KMS-11 (cell line): ENCODE measurements around the gene APEX2.
"Not testable (repeated sequence)": the region's sequence is repeated elsewhere in the genome, so short reads cannot be mapped to it uniquely, and the experiment has no call there.

Source experiments
- H2AFZ ChIP-seq: fragments of 200-600 bp; sonication (generic); 2 replicates; pipeline ENCODE4 v1.6.1; 2016; ENCODE audit warnings: antibody characterized with exemption, mixed run types, low read depth
- H3K27ac ChIP-seq: fragments of 200-600 bp; sonication (generic); 2 replicates; pipeline ENCODE4 v1.6.1; 2016; ENCODE audit warnings: mild to moderate bottlenecking, mixed run types
- H3K27me3 ChIP-seq: fragments of 200-600 bp; sonication (generic); 2 replicates; pipeline ENCODE4 v1.6.1; 2017; ENCODE audit warnings: mild to moderate bottlenecking, low read depth, mixed run types, moderate library complexity; ENCODE audit not compliant: insufficient read depth
- H3K36me3 ChIP-seq: fragments of 200-600 bp; sonication (generic); 2 replicates; pipeline ENCODE4 v1.6.1; 2017; ENCODE audit warnings: mild to moderate bottlenecking, mixed run types; ENCODE audit not compliant: insufficient read depth
- H3K4me1 ChIP-seq: fragments of 200-600 bp; sonication (generic); 2 replicates; pipeline ENCODE4 v1.6.1; 2016; ENCODE audit warnings: mild to moderate bottlenecking, low read depth, mixed run types; ENCODE audit not compliant: poor library complexity, severe bottlenecking
- H3K4me2 ChIP-seq: fragments of 200-600 bp; sonication (generic); 2 replicates; pipeline ENCODE4 v1.7.0; 2016; ENCODE audit warnings: mild to moderate bottlenecking, mixed run types
- H3K4me3 ChIP-seq: fragments of 200-600 bp; sonication (generic); IDR thresholded peaks from 2 replicates; pipeline ENCODE4 v1.6.1; 2017; ENCODE audit warnings: low read depth, low read length, mixed read lengths; ENCODE audit not compliant: insufficient read depth
- H3K79me2 ChIP-seq: fragments of 200-600 bp; sonication (generic); 2 replicates; pipeline ENCODE4 v1.6.1; 2016; ENCODE audit warnings: low read depth, mixed run types; ENCODE audit not compliant: insufficient read depth
- H3K9ac ChIP-seq: fragments of 200-600 bp; sonication (generic); 2 replicates; pipeline ENCODE4 v1.6.1; 2016; ENCODE audit warnings: mild to moderate bottlenecking, mixed run types
- H4K20me1 ChIP-seq: fragments of 200-600 bp; sonication (generic); 2 replicates; pipeline ENCODE4 v1.6.1; 2016; ENCODE audit warnings: mild to moderate bottlenecking, mixed run types; ENCODE audit not compliant: insufficient read depth
- CTCF ChIP-seq: fragments of 200-600 bp; sonication (generic); conservative IDR thresholded peaks from 2 replicates; pipeline ENCODE4 v1.6.1; 2017; ENCODE audit warnings: low read depth, mild to moderate bottlenecking, antibody characterized with exemption, low read length, moderate library complexity, mixed read lengths

The APEX2 gene

GRCh38 chrX:54977387-54977786 lies 22.8 kb upstream of the APEX2 start:
- TF ChIP-seq CTCF = no peak
- no peaks in the 10 kb centered on the region for H3K27me3 ChIP-seq
- H3K9ac ChIP-seq = no peak overlapping the region
- H4K20me1 ChIP-seq = no peaks in the 10 kb centered on the region
- H3K4me3 ChIP-seq = no peak overlapping the region
- no peak overlapping the region for H3K4me2 ChIP-seq
- no peaks in the 10 kb centered on the region for H3K36me3 ChIP-seq
- peaks cover 16% of the 10 kb centered on the region for H3K4me1 ChIP-seq
- H2AFZ ChIP-seq = no peak overlapping the region
- H3K79me2 ChIP-seq = no peaks in the 10 kb centered on the region
- H3K27ac ChIP-seq = no peak overlapping the region

DNA sequence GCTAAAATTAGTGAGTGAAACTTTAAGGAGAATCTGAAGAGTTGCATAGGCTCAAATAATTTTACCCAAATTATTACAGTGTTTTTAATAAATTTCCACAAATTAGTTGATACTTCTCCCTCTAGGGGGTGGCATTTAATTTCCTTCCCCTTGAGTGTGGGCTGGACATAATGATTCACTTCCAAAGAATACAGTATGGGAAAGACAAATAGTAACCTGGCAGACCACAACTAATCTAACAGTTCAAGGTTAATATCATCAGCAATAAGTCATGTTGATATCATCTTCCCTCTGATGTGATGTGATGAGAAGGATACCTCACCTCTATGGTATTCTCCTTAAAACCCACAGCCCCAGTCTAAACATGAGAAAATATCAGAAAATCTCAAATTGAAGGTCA lies 21.7 kb upstream of the APEX2 start:
- no peaks in the 10 kb centered on the region for H3K27me3 ChIP-seq
- H3K36me3 ChIP-seq = no peaks in the 10 kb centered on the region

DNA sequence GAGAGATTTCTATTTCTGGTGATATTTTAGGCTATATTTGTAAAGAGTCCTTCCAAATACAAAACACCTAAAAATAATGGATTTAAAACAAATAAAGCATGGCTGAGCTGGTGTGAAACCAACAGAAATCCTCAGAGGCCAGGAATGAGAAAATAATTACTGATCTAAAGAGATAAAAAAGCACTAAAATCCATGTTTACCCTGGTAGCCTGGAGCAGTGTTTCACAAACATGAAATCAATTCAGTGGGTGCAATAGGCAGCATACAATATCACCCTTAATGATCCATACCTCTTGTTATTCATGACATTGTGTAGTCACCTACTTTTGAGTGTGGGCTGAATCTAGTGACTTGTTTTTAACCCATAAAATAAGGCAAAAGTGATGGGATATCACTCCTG lies 20.7 kb upstream of the APEX2 start:
- Histone ChIP-seq H3K9ac (no peak overlapping the region), H3K4me2 (no peak overlapping the region)

More for the DNA sequence above, 21.7 kb upstream of the APEX2 start:
- H2AFZ ChIP-seq = no peak overlapping the region
- no peak overlapping the region for H3K9ac ChIP-seq
- H3K4me3 ChIP-seq = no peak overlapping the region
- H3K4me2 ChIP-seq = no peak overlapping the region
- no peaks in the 10 kb centered on the region for H3K79me2 ChIP-seq
- H3K27ac ChIP-seq = no peak overlapping the region
- no peak for TF ChIP-seq CTCF
- H3K4me1 ChIP-seq = peaks cover 16% of the 10 kb centered on the region
- H4K20me1 ChIP-seq = no peaks in the 10 kb centered on the region

DNA sequence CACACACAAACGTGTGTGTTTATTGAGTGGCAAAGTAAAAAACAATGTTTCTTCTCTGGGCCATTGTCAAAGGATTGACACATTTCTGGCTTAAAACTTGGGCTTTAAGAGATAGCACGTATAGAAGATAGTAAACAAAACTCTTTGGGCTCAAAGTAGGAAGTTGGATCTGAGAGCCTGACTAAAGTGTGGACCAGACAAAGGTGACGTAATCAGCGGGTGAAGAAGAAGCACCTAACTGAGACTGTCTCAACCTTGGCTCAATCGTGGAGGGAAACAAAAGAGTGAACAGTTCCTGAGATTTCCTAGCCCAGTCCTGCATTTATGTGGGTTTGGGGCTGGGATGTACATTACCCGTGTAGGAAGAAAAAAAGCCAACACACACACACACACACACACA lies 19.8 kb upstream of the APEX2 start:
- no peaks in the 10 kb centered on the region for H4K20me1 ChIP-seq
- H2AFZ ChIP-seq = no peak overlapping the region
- TF ChIP-seq CTCF = no peak
- H3K9ac ChIP-seq = no peak overlapping the region
- H3K79me2 ChIP-seq = no peaks in the 10 kb centered on the region
- peaks cover 16% of the 10 kb centered on the region for H3K4me1 ChIP-seq
- no peak overlapping the region for H3K4me3 ChIP-seq
- H3K27me3 ChIP-seq = no peaks in the 10 kb centered on the region
- no peaks in the 10 kb centered on the region for H3K36me3 ChIP-seq
- H3K4me2 ChIP-seq = no peak overlapping the region
- no peak overlapping the region for H3K27ac ChIP-seq

More for the DNA sequence above, 20.7 kb upstream of the APEX2 start:
- Histone ChIP-seq H3K36me3 (no peaks in the 10 kb centered on the region), H3K4me3 (no peak overlapping the region), H3K27ac (no peak overlapping the region), H3K4me1 (peaks cover 16% of the 10 kb centered on the region), H3K79me2 (no peaks in the 10 kb centered on the region), H2AFZ (no peak overlapping the region), H4K20me1 (no peaks in the 10 kb centered on the region), H3K27me3 (no peaks in the 10 kb centered on the region)
- no peak for TF ChIP-seq CTCF

DNA sequence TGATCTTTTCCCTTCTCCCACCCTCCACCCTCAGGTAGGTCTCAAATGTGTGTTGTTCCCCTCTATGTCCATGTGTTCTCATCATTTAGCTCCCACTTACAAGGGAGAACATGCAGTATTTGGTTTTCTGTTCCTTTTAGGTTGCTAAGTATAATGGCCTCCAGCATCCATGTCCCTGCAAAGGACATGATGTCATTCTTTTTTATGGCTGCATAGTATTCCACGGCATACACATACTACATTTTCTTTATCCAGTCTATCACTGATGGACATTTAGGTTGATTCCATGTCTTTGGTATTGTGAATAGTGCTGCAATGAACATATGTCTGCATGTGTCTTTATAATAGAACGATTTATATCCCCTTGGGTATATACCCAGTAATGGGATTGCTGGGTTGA lies 16.9 kb upstream of the APEX2 start:
- H2AFZ ChIP-seq, H3K4me2 ChIP-seq, H3K9ac ChIP-seq, H3K36me3 ChIP-seq, H3K79me2 ChIP-seq, H4K20me1 ChIP-seq, H3K4me3 ChIP-seq, H3K27me3 ChIP-seq, H3K27ac ChIP-seq: not testable (repeated sequence)
- H3K4me1 ChIP-seq = peaks cover 16% of the 10 kb centered on the region
